H9 (cell line): ENCODE measurements around the gene HTR3A. TPM values are rescaled to one million over a fixed set of nuclear protein-coding genes. Genes with fewer than 3 reads are reported as not detected.
A peak's percentile ranks its signal among the peaks of the same experiment; 100 is the strongest.

ENCODE experiments used
- DNase-seq: peaks from one replicate; pipeline ENCODE4 v3.0.0-alpha.2; 2017
- H2AFZ ChIP-seq: one replicate; pipeline ENCODE4 v1.6.1; 2013; ENCODE audit warnings: mild to moderate bottlenecking, low read length, control low read depth, moderate library complexity
- H2AK5ac ChIP-seq: 2 replicates; pipeline ENCODE4 v1.6.1; 2013; ENCODE audit warnings: low read length, control low read depth, mixed read lengths; ENCODE audit not compliant: insufficient read length
- H2BK120ac ChIP-seq: one replicate; pipeline ENCODE4 v1.6.1; 2013; ENCODE audit warnings: low read depth, mild to moderate bottlenecking, low read length, control low read depth, inconsistent platforms; ENCODE audit not compliant: poor library complexity, severe bottlenecking
- H2BK12ac ChIP-seq: 2 replicates; pipeline ENCODE4 v1.6.1; 2013; ENCODE audit warnings: low read length, control low read depth, mixed read lengths, low read depth; ENCODE audit not compliant: insufficient read length
- H2BK15ac ChIP-seq: 2 replicates; pipeline ENCODE4 v1.6.1; 2013; ENCODE audit warnings: low read depth, low read length, control low read depth
- H2BK20ac ChIP-seq: one replicate; pipeline ENCODE4 v1.6.1; 2013; ENCODE audit warnings: low read depth, mild to moderate bottlenecking, low read length, control low read depth, inconsistent platforms; ENCODE audit not compliant: poor library complexity, severe bottlenecking
- H2BK5ac ChIP-seq: 2 replicates; pipeline ENCODE4 v1.6.1; 2013; ENCODE audit warnings: low read length, control low read depth, mixed read lengths; ENCODE audit not compliant: insufficient read length
- H3K14ac ChIP-seq: 2 replicates; pipeline ENCODE4 v1.6.1; 2013; ENCODE audit warnings: low read length, control low read depth; ENCODE audit not compliant: insufficient read depth
- H3K18ac ChIP-seq: 2 replicates; pipeline ENCODE4 v1.6.1; 2013; ENCODE audit warnings: low read depth, mild to moderate bottlenecking, mixed read lengths, low read length, control low read depth; ENCODE audit not compliant: insufficient read length
- H3K23ac ChIP-seq: 2 replicates; pipeline ENCODE4 v1.6.1; 2013; ENCODE audit warnings: low read length, control low read depth, mixed read lengths, low read depth; ENCODE audit not compliant: insufficient read length
- H3K23me2 ChIP-seq: 2 replicates; pipeline ENCODE4 v1.6.1; 2013; ENCODE audit warnings: low read depth, mild to moderate bottlenecking, mixed read lengths, low read length, control low read depth; ENCODE audit not compliant: insufficient read length, poor library complexity, severe bottlenecking
- H3K27ac ChIP-seq: 2 replicates; pipeline ENCODE4 v1.5.1; 2013; ENCODE audit warnings: low read length, control low read depth, mixed read lengths, low read depth; ENCODE audit not compliant: insufficient read length
- H3K27me3 ChIP-seq: 2 replicates; pipeline ENCODE4 v1.6.1; 2013; ENCODE audit warnings: low read length, control low read depth, inconsistent platforms; ENCODE audit not compliant: insufficient read depth
- H3K4ac ChIP-seq: 2 replicates; pipeline ENCODE4 v1.6.1; 2013; ENCODE audit warnings: low read depth, mild to moderate bottlenecking, control low read depth, inconsistent platforms, low read length, moderate library complexity
- H3K4me1 ChIP-seq: 2 replicates; pipeline ENCODE4 v1.6.1; 2013; ENCODE audit warnings: low read length, control low read depth, inconsistent platforms; ENCODE audit not compliant: insufficient read depth
- H3K4me2 ChIP-seq: 2 replicates; pipeline ENCODE4 v1.6.1; 2013; ENCODE audit warnings: low read length, control low read depth, mixed read lengths; ENCODE audit not compliant: insufficient read length, insufficient read depth
- H3K56ac ChIP-seq: 2 replicates; pipeline ENCODE4 v1.6.1; 2013; ENCODE audit warnings: low read depth, mild to moderate bottlenecking, mixed read lengths, low read length, control low read depth; ENCODE audit not compliant: insufficient read length
- H3K79me1 ChIP-seq: 2 replicates; pipeline ENCODE4 v1.6.1; 2013; ENCODE audit warnings: low read depth, mild to moderate bottlenecking, moderate library complexity, low read length, control low read depth, inconsistent platforms; ENCODE audit not compliant: insufficient read depth, poor library complexity, severe bottlenecking
- H3K79me2 ChIP-seq: 2 replicates; pipeline ENCODE4 v1.6.1; 2013; ENCODE audit warnings: low read length, control low read depth, inconsistent platforms; ENCODE audit not compliant: insufficient read depth
- H3K9ac ChIP-seq: 2 replicates; pipeline ENCODE4 v1.6.1; 2013; ENCODE audit warnings: low read length, control low read depth, mixed read lengths; ENCODE audit not compliant: insufficient read length; ENCODE audit errors: extremely low read depth
- H3K9me3 ChIP-seq: one replicate; pipeline ENCODE4 v1.6.1; 2013; ENCODE audit warnings: low read depth, low read length, inconsistent platforms; ENCODE audit not compliant: control insufficient read depth
- H3T11ph ChIP-seq: one replicate; pipeline ENCODE4 v1.6.1; 2013; ENCODE audit warnings: mild to moderate bottlenecking, low read length, control low read depth, inconsistent platforms
- H4K20me1 ChIP-seq: one replicate; pipeline ENCODE4 v1.6.1; 2013; ENCODE audit not compliant: control insufficient read depth, insufficient read length, insufficient read depth
- H4K5ac ChIP-seq: 2 replicates; pipeline ENCODE4 v1.6.1; 2013; ENCODE audit warnings: low read depth, mild to moderate bottlenecking, mixed read lengths, low read length, control low read depth; ENCODE audit not compliant: insufficient read length
- H4K8ac ChIP-seq: replicated peaks from 2 replicates; pipeline ENCODE4 v1.6.1; 2013; ENCODE audit warnings: low read length, control low read depth, mixed read lengths, low read depth; ENCODE audit not compliant: insufficient read length
- H4K91ac ChIP-seq: 2 replicates; pipeline ENCODE4 v1.6.1; 2013; ENCODE audit warnings: low read depth, mild to moderate bottlenecking, moderate library complexity, mixed read lengths, low read length, control low read depth; ENCODE audit not compliant: insufficient read length
- H3K27ac Mint-ChIP-seq, 3 experiments: 2 replicates in 2 of 3; 3 replicates in 1 of 3; pipeline ENCODE4 v1.8.0; 2020 to 2021; ENCODE audit warnings: mixed read lengths in 3 of 3, mild to moderate bottlenecking in 1 of 3, moderate library complexity in 1 of 3
- H3K27me3 Mint-ChIP-seq: 2 replicates; pipeline ENCODE4 v1.8.0; 2021; ENCODE audit warnings: low read depth, mild to moderate bottlenecking, moderate library complexity, mixed read lengths
- H3K36me3 Mint-ChIP-seq, 3 experiments: 2 replicates in 2 of 3; 3 replicates in 1 of 3; pipeline ENCODE4 v1.8.0; 2020 to 2021; ENCODE audit warnings: low read depth in 3 of 3, mixed read lengths in 3 of 3; ENCODE audit not compliant: insufficient read depth in 1 of 3
- H3K4me1 Mint-ChIP-seq, 2 experiments: 2 replicates each; pipeline ENCODE4 v1.8.0; 2020; ENCODE audit warnings: mixed read lengths in 2 of 2
- H3K4me3 Mint-ChIP-seq, 2 experiments: 2 replicates in 1 of 2; 3 replicates in 1 of 2; pipeline ENCODE4 v1.8.0; 2020 to 2021; ENCODE audit warnings: mild to moderate bottlenecking in 2 of 2, mixed read lengths in 2 of 2, moderate library complexity in 1 of 2
- H3K9me3 Mint-ChIP-seq, 2 experiments: 2 replicates in 1 of 2; 3 replicates in 1 of 2; pipeline ENCODE4 v1.8.0; 2020; ENCODE audit warnings: mild to moderate bottlenecking in 2 of 2, mixed read lengths in 2 of 2, moderate library complexity in 1 of 2
- CTCF ChIP-seq: fragments of 200-600 bp; sonication (generic); conservative IDR thresholded peaks from 3 replicates; pipeline ENCODE4 v1.8.0; 2021; ENCODE audit warnings: antibody characterized with exemption, mild to moderate bottlenecking
- WGBS: extraction: QIAGEN DNeasy Blood & Tissue Kit; methylation state at CpG from one replicate; pipeline ENCODE4 v1.1.7; 2013; ENCODE audit warnings: missing lambda C conversion rate, low lambda C conversion rate, mixed read lengths; ENCODE audit not compliant: insufficient read length; ENCODE audit errors: extremely low coverage; 5-methylcytosine and 5-hydroxymethylcytosine counted together
- total RNA-seq: library from RNA; stranded (reverse); gene quantifications from 2 replicates; pipeline ENCODE4 v1.2.1, GENCODE V29; 2021

The HTR3A gene
- total RNA-seq, 1 experiment from 2014 or later: 4.1 TPM

- Mint-ChIP-seq H3K27ac (peak overlapping the region in 1 of 3 experiments; percentile 80; a peak in 1 of 7 replicates), H3K36me3 (no peaks in the 10 kb centered on the region; a peak in 1 of 7 replicates), H3K4me3 (no peak overlapping the region), H3K27me3 (peaks cover 3% of the 10 kb centered on the region), H3K4me1 (peaks cover 0 to 3% of the 10 kb centered on the region in 2 experiments; a peak in 2 of 4 replicates), H3K9me3 (no peaks in the 10 kb centered on the region)
- Histone ChIP-seq H3K18ac (no peak overlapping the region), H3K4me1 (no peaks in the 10 kb centered on the region), H4K5ac (no peak overlapping the region), H3K27ac (no peak overlapping the region), H2BK20ac (no peak overlapping the region), H3T11ph (no peak overlapping the region), H3K27me3 (no peaks in the 10 kb centered on the region), H2BK12ac (no peak overlapping the region), H3K56ac (no peak overlapping the region), H3K23me2 (no peaks in the 10 kb centered on the region), H3K14ac (no peak overlapping the region), H2BK5ac (no peak overlapping the region), H2BK15ac (no peak overlapping the region), H2AK5ac (no peak overlapping the region), H4K20me1 (no peaks in the 10 kb centered on the region), H2AFZ (no peak overlapping the region), H3K9ac (no peak overlapping the region), H3K23ac (no peak overlapping the region), H2BK120ac (no peak overlapping the region), H4K91ac (no peak overlapping the region), H3K4me2 (no peak overlapping the region), H3K79me2 (no peaks in the 10 kb centered on the region), H3K4ac (no peak overlapping the region), H3K9me3 (no peaks in the 10 kb centered on the region), H3K79me1 (no peaks in the 10 kb centered on the region), H4K8ac (no peak overlapping the region)
- WGBS: no CpG with 5 or more reads among the region's 4 CpGs
- DNase-seq: no peak
- no peak for TF ChIP-seq CTCF
Measured at GRCh38 chr11:113985906-113986305, 11.0 kb downstream of the HTR3A start.
